Body of pancreas (tissue), 4 donors: ENCODE data around the gene MDN1. TPM values are rescaled to one million over a fixed set of nuclear protein-coding genes. Genes with fewer than 3 reads are reported as not detected.

Experiments used
- ATAC-seq: fragments of 150-250 bp; one replicate; pipeline ENCODE4 v1.9.1; 2016
- DNase-seq, 4 donors: peaks; one replicate each; pipeline ENCODE4 v3.0.0-alpha.2; 2019
- H3K27ac ChIP-seq, 4 donors: fragments of 200-600 bp; sonication (generic); 1 replicate in 3 of 4; 2 replicates in 1 of 4; pipeline versions ENCODE4 v1.5.1 to v1.6.1; 2016 to 2019; ENCODE audit warnings: mild to moderate bottlenecking in 1 of 4, mixed read lengths in 1 of 4, moderate library complexity in 1 of 4
- H3K27me3 ChIP-seq, 2 donors: fragments of 200-600 bp; sonication (generic); one replicate each; pipeline ENCODE4 v1.6.0; 2016; ENCODE audit warnings: mild to moderate bottlenecking in 1 of 2
- H3K36me3 ChIP-seq, 2 donors: fragments of 200-600 bp; sonication (generic); replicated peaks in 1 of 2; 2 replicates each; pipeline ENCODE4 v1.5.1; 2016; ENCODE audit warnings: low read depth in 2 of 2; ENCODE audit not compliant: insufficient read depth in 1 of 2
- H3K4me1 ChIP-seq: fragments of 200-600 bp; sonication (generic); one replicate; pipeline ENCODE4 v1.6.0; 2016
- H3K4me3 ChIP-seq, 2 donors: fragments of 200-600 bp; sonication (generic); 1 replicate in 1 of 2; 2 replicates in 1 of 2; pipeline ENCODE4 v1.5.1; 2016 to 2019
- H3K9me3 ChIP-seq, 3 donors: fragments of 200-600 bp; sonication (generic); 1 replicate in 2 of 3; 2 replicates in 1 of 3; pipeline ENCODE4 v1.5.1; 2016
- CTCF ChIP-seq, 7 experiments: fragments of 450-650 bp in 4 of 7; fragments of 200-600 bp in 3 of 7; sonication (generic) in 3 of 7; IDR thresholded peaks; one replicate each; pipeline ENCODE4 v1.5.1; 2016 to 2019; ENCODE audit warnings: antibody characterized with exemption in 7 of 7
- POLR2A ChIP-seq, 3 donors: fragments of 450-650 bp; IDR thresholded peaks; one replicate each; pipeline ENCODE4 v1.6.1; 2016; ENCODE audit warnings: antibody characterized with exemption in 3 of 3, mild to moderate bottlenecking in 2 of 3
- WGBS, 2 donors: methylation state at CpG; one replicate each; pipeline ENCODE4 v1.1.5; 2017; 5-methylcytosine and 5-hydroxymethylcytosine counted together
- intact Hi-C: fragments of 100-400 bp; cut with DNase I; formaldehyde crosslinking; loops from one replicate; pipeline ENCODE4 v1.15.1; 2023
- total RNA-seq, 2 donors: library from RNA; depleted of rRNA; stranded (reverse); fragments of >200 nt; gene quantifications; one replicate each; pipeline ENCODE4 v1.1.0, GENCODE V29; 2016

MDN1 gene
- total RNA-seq, 2 donors from 2014 or later: 17.9 to 26.7 TPM

GRCh38 chr6:89763550-89763949, 56.0 kb downstream of the MDN1 start:
- Histone ChIP-seq H3K27me3 (no peaks in the 10 kb centered on the region), H3K4me1 (no peaks in the 10 kb centered on the region), H3K9me3 (no peaks in the 10 kb centered on the region), H3K27ac (no peak overlapping the region), H3K36me3 (peaks cover 0 to 10% of the 10 kb centered on the region in 2 donors), H3K4me3 (no peak overlapping the region)
- intact Hi-C loops: no loop called here
- no peak for TF ChIP-seq POLR2A (IDR thresholded peaks at IDR 0.05)
- no peak for TF ChIP-seq CTCF (IDR thresholded peaks at IDR 0.05)
- WGBS, 2 donors: 73 to 85% methylated on average over 2 of the region's 2 CpGs
- ATAC-seq: no peak
- no peak for DNase-seq

- no peak for ATAC-seq
- Histone ChIP-seq H3K27me3 (no peaks in the 10 kb centered on the region), H3K4me3 (no peak overlapping the region), H3K4me1 (no peaks in the 10 kb centered on the region), H3K27ac (no peak overlapping the region), H3K36me3 (peaks cover 0 to 7% of the 10 kb centered on the region in 2 donors), H3K9me3 (no peaks in the 10 kb centered on the region)
- TF ChIP-seq CTCF (IDR thresholded peaks at IDR 0.05) (no peak), POLR2A (IDR thresholded peaks at IDR 0.05) (no peak)
- WGBS, 2 donors: 65 to 72% methylated on average over 1 of the region's 1 CpG
- no peak for DNase-seq
- intact Hi-C loops: no loop called here
Observed at GRCh38 chr6:89758830-89759229, 60.8 kb downstream of the MDN1 start.

- WGBS, 2 donors: 86 to 90% methylated on average over 5 of the region's 5 CpGs
- no peaks in the 10 kb centered on the region for H3K9me3 ChIP-seq
- H3K4me3 ChIP-seq: no peak overlapping the region
- intact Hi-C loops: no loop called here
- H3K4me1 ChIP-seq: no peaks in the 10 kb centered on the region
- TF ChIP-seq CTCF (IDR thresholded peaks at IDR 0.05) (no peak), POLR2A (IDR thresholded peaks at IDR 0.05) (no peak)
- DNase-seq: no peak
- H3K27ac ChIP-seq: no peak overlapping the region
- H3K36me3 ChIP-seq: peaks cover 0 to 15% of the 10 kb centered on the region in 2 donors
- no peak for ATAC-seq
- H3K27me3 ChIP-seq: no peaks in the 10 kb centered on the region
Observed at GRCh38 chr6:89750338-89750737, 69.3 kb downstream of the MDN1 start.

GRCh38 chr6:89749918-89750317, 69.7 kb downstream of the MDN1 start:
- peaks cover 0 to 17% of the 10 kb centered on the region in 2 donors for H3K36me3 ChIP-seq
- TF ChIP-seq POLR2A (IDR thresholded peaks at IDR 0.05) (no peak), CTCF (IDR thresholded peaks at IDR 0.05) (no peak)
- no peaks in the 10 kb centered on the region for H3K9me3 ChIP-seq
- no peaks in the 10 kb centered on the region for H3K27me3 ChIP-seq
- ATAC-seq (no peak), DNase-seq (no peak)
- whole genome bisulfite sequencing, 2 donors: 85 to 87% methylated on average over 1 of the region's 1 CpG
- H3K27ac ChIP-seq: no peak overlapping the region
- no peak overlapping the region for H3K4me3 ChIP-seq
- intact Hi-C loops: no loop called here
- H3K4me1 ChIP-seq: no peaks in the 10 kb centered on the region

- intact Hi-C loops: no loop called here
- H3K4me3 ChIP-seq: no peak overlapping the region
- no peaks in the 10 kb centered on the region for H3K9me3 ChIP-seq
- TF ChIP-seq CTCF (IDR thresholded peaks at IDR 0.05): no peak
- no peak for TF ChIP-seq POLR2A (IDR thresholded peaks at IDR 0.05)
- WGBS, 2 donors: 95 to 98% methylated on average over 4 of the region's 4 CpGs
- H3K4me1 ChIP-seq: no peaks in the 10 kb centered on the region
- H3K27me3 ChIP-seq: no peaks in the 10 kb centered on the region
- ATAC-seq: no peak
- DNase-seq: no peak
- H3K27ac ChIP-seq: no peak overlapping the region
- H3K36me3 ChIP-seq: peaks cover 3 to 27% of the 10 kb centered on the region in 2 donors
Observed at GRCh38 chr6:89745716-89746115, 73.9 kb downstream of the MDN1 start.
